Brain microvascular endothelial cell (primary cell): ENCODE data around the gene SCAPER.

Experiments
- DNase-seq: peaks from one replicate; pipeline ENCODE4 v3.0.0-alpha.2; 2020
- H3K27ac ChIP-seq: fragments of 250-450 bp; sonication (Bioruptor Pico); 2 replicates; pipeline ENCODE4 v1.5.1; 2020; ENCODE audit warnings: mild to moderate bottlenecking, moderate library complexity
- H3K27me3 ChIP-seq: fragments of 250-450 bp; sonication (Bioruptor Pico); replicated peaks from 2 replicates; pipeline ENCODE4 v1.5.1; 2020; ENCODE audit warnings: mild to moderate bottlenecking
- H3K36me3 ChIP-seq: fragments of 250-450 bp; sonication (Bioruptor Pico); replicated peaks from 2 replicates; pipeline ENCODE4 v1.5.1; 2020; ENCODE audit warnings: mild to moderate bottlenecking
- H3K4me3 ChIP-seq: 2 replicates; pipeline ENCODE4 v1.5.1; 2011; ENCODE audit warnings: low read depth, mild to moderate bottlenecking, control low read depth, low read length, moderate library complexity
- in situ Hi-C: cut with HindIII; loops from 2 replicates; pipeline ENCODE4 v1.10.0; 2017; ENCODE audit warnings: low sequenced_read_pairs, low pct_ligation_motif_present
- TF ChIP-seq, protein P1 (sequence below): IDR thresholded peaks from 2 replicates; pipeline ENCODE4 v1.5.1; 2011; ENCODE audit warnings: low read depth, mild to moderate bottlenecking, moderate library complexity, low read length, control low read depth, inconsistent platforms; ENCODE audit errors: missing control alignments

SCAPER gene

DNA sequence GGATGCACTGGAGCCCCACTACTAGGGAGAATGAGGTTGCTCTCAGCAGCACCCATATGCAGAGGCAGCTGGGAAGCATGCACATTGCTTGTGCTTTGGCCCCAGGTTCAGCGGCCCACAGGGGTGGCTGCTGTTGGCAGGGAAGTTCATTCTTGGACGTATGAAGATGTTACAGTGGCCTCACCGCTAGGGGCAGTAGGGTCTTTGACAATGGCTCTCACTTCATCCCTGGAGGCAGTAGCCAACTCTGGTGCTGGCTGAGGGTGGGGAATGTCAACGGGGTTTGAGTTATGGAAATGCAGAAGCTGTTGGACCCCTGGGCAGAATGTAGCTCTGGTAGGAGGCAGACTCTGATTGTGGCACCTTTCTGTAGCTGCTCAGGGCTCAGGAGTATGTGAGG lies 279.9 kb downstream of the SCAPER start:
- H3K27me3 ChIP-seq: no peaks in the 10 kb centered on the region
- in situ Hi-C loops: no loop called here
- H3K27ac ChIP-seq: no peak overlapping the region
- H3K4me3 ChIP-seq: no peak overlapping the region
- no peaks in the 10 kb centered on the region for H3K36me3 ChIP-seq
- TF ChIP-seq, protein P1, sequence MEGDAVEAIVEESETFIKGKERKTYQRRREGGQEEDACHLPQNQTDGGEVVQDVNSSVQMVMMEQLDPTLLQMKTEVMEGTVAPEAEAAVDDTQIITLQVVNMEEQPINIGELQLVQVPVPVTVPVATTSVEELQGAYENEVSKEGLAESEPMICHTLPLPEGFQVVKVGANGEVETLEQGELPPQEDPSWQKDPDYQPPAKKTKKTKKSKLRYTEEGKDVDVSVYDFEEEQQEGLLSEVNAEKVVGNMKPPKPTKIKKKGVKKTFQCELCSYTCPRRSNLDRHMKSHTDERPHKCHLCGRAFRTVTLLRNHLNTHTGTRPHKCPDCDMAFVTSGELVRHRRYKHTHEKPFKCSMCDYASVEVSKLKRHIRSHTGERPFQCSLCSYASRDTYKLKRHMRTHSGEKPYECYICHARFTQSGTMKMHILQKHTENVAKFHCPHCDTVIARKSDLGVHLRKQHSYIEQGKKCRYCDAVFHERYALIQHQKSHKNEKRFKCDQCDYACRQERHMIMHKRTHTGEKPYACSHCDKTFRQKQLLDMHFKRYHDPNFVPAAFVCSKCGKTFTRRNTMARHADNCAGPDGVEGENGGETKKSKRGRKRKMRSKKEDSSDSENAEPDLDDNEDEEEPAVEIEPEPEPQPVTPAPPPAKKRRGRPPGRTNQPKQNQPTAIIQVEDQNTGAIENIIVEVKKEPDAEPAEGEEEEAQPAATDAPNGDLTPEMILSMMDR: peak; percentile 23
- DNase-seq: no peak

DNA sequence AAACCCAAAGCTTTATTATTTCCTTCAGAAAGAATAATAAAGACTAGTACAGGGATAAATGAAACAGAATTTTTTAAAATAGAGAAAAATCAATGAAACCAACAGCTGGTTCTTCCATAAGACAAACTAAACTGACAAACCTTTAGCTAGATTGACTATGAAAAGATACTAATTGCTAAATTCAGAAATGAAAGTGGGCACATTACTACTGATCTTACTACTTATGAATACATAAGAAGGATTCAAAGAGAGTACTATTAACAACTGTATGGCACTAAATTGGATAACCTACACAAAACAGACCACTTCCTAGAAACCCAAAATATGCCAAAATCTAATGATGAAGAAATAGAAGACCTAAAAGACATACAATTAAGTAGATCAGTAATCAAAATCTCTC lies 290.4 kb downstream of the SCAPER start:
- no peaks in the 10 kb centered on the region for H3K27me3 ChIP-seq
- H3K4me3 ChIP-seq: no peak overlapping the region
- TF ChIP-seq, protein P1: no peak
- no peak overlapping the region for H3K27ac ChIP-seq
- no peaks in the 10 kb centered on the region for H3K36me3 ChIP-seq
- in situ Hi-C loops: no loop called here
- DNase-seq: no peak

DNA sequence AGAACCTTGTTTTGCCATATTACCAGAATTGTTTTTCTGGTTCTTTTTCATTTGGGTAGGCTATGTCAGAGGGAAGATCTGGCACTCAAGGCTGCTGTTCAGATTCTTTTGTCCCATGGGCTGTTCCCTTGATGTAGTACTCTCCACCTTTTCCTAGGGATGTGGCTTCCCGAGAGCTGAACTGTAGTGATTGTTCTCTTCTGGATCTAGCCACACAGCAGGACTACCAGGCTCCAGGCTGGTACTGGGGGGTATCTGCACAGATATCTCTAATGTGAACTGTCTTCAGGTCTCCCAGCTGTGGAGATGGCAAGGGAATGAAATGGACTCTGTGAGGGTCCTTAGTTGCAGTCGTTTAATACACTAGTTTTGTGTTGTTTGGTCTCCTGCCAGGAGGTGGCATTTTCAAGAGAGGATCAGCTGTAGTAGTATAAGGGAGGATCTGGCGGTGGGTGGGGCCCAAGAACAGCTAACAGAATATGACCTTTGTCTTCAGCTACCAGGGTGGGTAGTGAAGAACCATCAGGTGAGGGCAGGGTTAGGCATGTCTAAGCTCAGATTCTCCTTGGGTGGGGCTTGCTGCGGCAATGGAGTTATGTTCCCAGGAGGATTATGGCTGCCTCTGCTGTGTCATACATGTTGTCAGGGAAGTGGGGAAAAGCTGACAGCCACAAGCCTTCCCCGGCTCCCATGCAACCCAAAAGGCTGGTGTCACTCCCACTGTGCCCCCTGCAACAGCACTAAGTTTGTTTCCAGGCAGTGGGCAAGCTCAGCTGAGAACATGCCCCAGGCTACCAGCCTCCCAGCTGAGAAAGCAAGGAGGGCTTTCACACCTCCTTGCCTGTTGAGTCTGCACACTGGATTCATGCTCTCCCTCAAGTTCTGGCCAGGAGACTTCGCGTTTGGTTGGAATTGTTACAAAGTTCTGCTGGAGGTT lies 316.1 kb downstream of the SCAPER start:
- TF ChIP-seq, protein P1: no peak
- H3K4me3 ChIP-seq: no peak overlapping the region
- DNase-seq: no peak
- H3K27ac ChIP-seq: no peak overlapping the region
- in situ Hi-C loops: no loop called here
- H3K27me3 ChIP-seq: no peaks in the 10 kb centered on the region
- no peaks in the 10 kb centered on the region for H3K36me3 ChIP-seq

DNA sequence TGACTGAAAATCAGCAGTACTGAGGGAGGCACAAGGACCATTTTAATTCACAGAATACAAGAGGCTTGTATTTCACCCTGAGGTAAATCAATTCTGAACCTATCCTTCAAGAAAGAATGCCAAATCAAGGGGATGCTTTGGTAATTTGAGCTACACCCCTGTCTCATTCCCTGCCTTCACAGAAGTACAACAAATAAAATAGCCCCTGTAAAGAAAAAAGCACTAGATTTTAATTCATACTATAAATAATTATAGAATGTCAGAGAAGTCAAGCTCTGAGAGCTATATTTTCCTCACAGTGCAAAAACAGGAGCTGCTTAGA lies 319.6 kb downstream of the SCAPER start:
- no peak for DNase-seq
- TF ChIP-seq, protein P1: no peak
- in situ Hi-C loops: no loop called here
- Histone ChIP-seq H3K4me3 (no peak overlapping the region), H3K27me3 (no peaks in the 10 kb centered on the region), H3K27ac (no peak overlapping the region), H3K36me3 (no peaks in the 10 kb centered on the region)

DNA sequence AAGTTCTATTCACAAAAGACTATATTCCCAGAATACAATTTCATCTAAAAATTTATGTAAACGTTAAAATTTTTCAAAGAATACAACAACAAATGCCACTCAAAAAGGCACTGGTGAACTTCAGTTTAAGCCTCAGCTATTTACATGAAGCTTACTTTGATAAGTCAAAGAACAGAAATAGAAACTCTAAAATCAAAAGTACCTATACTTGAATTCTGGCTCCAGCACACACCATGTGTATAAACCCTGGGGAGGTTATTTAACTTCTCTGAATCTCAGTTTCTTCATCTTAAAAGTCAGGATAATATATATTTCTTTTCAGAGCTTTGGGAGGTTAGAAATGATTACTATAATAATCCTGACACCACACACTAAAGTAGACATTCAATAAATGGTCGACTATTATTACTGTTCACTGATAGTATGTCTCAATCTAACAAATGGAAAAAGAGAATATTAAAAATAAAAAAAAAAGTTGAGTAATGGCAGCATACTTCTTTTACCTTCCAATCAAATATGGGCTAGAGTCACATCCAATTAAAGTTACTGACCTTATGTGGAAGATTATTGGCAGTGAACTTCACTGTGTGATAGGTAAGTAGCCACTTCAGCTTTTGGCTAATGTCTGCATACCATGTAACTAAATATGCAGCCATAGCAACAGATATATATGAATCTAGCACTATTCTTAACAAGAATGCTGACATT lies 320.1 kb downstream of the SCAPER start:
- Histone ChIP-seq H3K27ac (no peak overlapping the region), H3K4me3 (no peak overlapping the region), H3K27me3 (no peaks in the 10 kb centered on the region), H3K36me3 (no peaks in the 10 kb centered on the region)
- no peak for DNase-seq
- in situ Hi-C loops: no loop called here
- TF ChIP-seq, protein P1: no peak

DNA sequence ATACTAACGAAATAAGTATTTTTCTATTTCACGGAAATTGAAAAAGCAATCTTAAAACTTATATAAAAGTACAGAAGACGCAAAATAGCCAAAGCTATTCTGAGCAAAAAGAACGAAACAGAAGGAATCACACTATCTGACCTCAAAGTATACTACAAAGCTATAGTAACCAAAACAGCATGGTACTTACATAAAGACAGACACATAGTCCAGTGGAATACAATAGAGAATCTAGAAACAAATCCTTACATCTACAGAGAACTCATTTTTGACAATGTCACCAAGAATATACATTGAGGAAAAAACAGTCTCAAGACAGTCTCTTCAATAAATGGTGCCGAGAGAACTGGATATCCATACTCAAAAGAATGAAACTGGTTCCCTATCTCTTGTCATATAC lies 322.6 kb downstream of the SCAPER start:
- no peak for DNase-seq
- in situ Hi-C loops: no loop called here
- Histone ChIP-seq H3K4me3 (no peak overlapping the region), H3K27me3 (no peaks in the 10 kb centered on the region), H3K27ac (no peak overlapping the region), H3K36me3 (no peaks in the 10 kb centered on the region)
- TF ChIP-seq, protein P1: no peak
